Bronchial epithelial cell (primary cell): ENCODE results near the gene IGFBP1. TPM values are rescaled to one million over a fixed set of nuclear protein-coding genes. Genes with fewer than 3 reads are reported as not detected.
A peak's percentile ranks its signal among the peaks of the same experiment; 100 is the strongest.

Experiments used
- DNase-seq: peaks from one replicate; pipeline ENCODE4 v3.0.0-alpha.2; 2010; ENCODE audit warnings: low read depth
- FAIRE-seq: peaks from 2 replicates; lab custom pipeline; 2011; peaks lifted over from hg19 to GRCh38; lab: Jason Lieb, UNC
- H3K27me3 ChIP-seq: 2 replicates; pipeline ENCODE4 v1.5.1; 2011; ENCODE audit warnings: low read length; ENCODE audit not compliant: control insufficient read depth, insufficient read depth
- H3K36me3 ChIP-seq: 2 replicates; pipeline ENCODE4 v1.5.1; 2011; ENCODE audit warnings: low read length; ENCODE audit not compliant: control insufficient read depth, insufficient read depth
- H3K4me3 ChIP-seq: 2 replicates; pipeline ENCODE4 v1.5.1; 2011; ENCODE audit warnings: mild to moderate bottlenecking, low read depth, low read length, control low read depth
- total RNA-seq: library from RNA; depleted of rRNA; stranded (reverse); fragments of >200 nt; gene quantifications from 2 replicates; pipeline ENCODE4 v1.2.1, GENCODE V29; 2014
- TF ChIP-seq, protein P1 (sequence below): IDR thresholded peaks from 2 replicates; pipeline ENCODE4 v1.5.1; 2011; ENCODE audit warnings: mild to moderate bottlenecking, moderate library complexity, low read length, control low read depth, inconsistent platforms; ENCODE audit not compliant: insufficient read depth, severe bottlenecking

The IGFBP1 gene
- total RNA-seq, 1 donor from 2014 or later: under 0.01 TPM

DNA sequence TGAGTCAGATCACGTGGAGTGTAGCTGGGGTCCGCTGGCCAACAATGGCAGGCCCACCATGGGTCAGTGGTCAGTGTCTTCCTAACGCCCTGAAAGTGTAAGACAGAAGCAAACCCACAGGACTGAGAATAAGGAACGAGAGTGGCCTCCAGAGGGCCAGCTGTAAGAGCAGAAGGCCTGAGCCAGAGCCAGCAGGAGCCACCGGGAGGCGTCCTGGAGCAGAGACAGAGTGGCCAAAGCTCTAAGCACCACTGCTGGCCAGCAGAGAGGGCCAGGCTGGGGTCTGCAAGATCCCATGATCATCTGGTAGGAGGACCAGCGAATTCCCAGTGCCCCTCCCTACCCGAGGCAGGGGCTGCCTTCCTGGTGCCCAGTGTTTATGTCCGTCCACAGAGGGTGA, 24.6 kb upstream of the IGFBP1 start:
- H3K4me3 ChIP-seq: no peak overlapping the region
- DNase-seq (no peak), FAIRE-seq (no peak)
- TF ChIP-seq, protein P1, sequence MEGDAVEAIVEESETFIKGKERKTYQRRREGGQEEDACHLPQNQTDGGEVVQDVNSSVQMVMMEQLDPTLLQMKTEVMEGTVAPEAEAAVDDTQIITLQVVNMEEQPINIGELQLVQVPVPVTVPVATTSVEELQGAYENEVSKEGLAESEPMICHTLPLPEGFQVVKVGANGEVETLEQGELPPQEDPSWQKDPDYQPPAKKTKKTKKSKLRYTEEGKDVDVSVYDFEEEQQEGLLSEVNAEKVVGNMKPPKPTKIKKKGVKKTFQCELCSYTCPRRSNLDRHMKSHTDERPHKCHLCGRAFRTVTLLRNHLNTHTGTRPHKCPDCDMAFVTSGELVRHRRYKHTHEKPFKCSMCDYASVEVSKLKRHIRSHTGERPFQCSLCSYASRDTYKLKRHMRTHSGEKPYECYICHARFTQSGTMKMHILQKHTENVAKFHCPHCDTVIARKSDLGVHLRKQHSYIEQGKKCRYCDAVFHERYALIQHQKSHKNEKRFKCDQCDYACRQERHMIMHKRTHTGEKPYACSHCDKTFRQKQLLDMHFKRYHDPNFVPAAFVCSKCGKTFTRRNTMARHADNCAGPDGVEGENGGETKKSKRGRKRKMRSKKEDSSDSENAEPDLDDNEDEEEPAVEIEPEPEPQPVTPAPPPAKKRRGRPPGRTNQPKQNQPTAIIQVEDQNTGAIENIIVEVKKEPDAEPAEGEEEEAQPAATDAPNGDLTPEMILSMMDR: no peak
- H3K27me3 ChIP-seq: peaks cover 2% of the 10 kb centered on the region
- H3K36me3 ChIP-seq: no peaks in the 10 kb centered on the region

- H3K27me3 ChIP-seq: peaks cover 2% of the 10 kb centered on the region
- FAIRE-seq (no peak), DNase-seq (no peak)
- no peak overlapping the region for H3K4me3 ChIP-seq
- H3K36me3 ChIP-seq: no peaks in the 10 kb centered on the region
- TF ChIP-seq, protein P1: no peak
Observed at GRCh38 chr7:45865594-45866410, 22.5 kb upstream of the IGFBP1 start.

- Histone ChIP-seq H3K27me3 (peaks cover 2% of the 10 kb centered on the region), H3K4me3 (no peak overlapping the region), H3K36me3 (no peaks in the 10 kb centered on the region)
- FAIRE-seq: no peak
- no peak for DNase-seq
- TF ChIP-seq, protein P1: no peak
Observed at GRCh38 chr7:45867471-45867870, 20.8 kb upstream of the IGFBP1 start.

DNA sequence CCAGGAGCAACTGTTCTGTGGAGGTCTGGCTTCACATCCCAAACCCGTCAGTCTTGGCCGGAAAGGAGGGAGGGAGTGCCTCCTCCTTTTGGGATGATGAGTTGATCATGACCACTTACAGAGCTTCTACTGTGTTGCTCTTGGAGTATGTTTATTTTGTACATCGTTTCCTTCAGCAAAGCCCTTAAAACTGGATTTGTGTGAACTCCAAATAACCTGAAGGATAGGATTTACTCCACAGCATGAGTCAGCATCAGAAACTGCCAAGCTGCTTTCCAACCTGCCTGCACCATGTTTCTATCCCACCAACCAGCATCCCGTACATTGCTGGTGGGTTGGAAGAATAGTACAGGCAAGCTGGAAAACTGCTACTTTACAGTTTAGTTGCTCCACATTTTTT, 18.9 kb upstream of the IGFBP1 start:
- DNase-seq: peak; percentile 15
- peaks cover 2% of the 10 kb centered on the region for H3K27me3 ChIP-seq
- no peaks in the 10 kb centered on the region for H3K36me3 ChIP-seq
- FAIRE-seq: no peak
- TF ChIP-seq, protein P1: no peak
- no peak overlapping the region for H3K4me3 ChIP-seq

DNA sequence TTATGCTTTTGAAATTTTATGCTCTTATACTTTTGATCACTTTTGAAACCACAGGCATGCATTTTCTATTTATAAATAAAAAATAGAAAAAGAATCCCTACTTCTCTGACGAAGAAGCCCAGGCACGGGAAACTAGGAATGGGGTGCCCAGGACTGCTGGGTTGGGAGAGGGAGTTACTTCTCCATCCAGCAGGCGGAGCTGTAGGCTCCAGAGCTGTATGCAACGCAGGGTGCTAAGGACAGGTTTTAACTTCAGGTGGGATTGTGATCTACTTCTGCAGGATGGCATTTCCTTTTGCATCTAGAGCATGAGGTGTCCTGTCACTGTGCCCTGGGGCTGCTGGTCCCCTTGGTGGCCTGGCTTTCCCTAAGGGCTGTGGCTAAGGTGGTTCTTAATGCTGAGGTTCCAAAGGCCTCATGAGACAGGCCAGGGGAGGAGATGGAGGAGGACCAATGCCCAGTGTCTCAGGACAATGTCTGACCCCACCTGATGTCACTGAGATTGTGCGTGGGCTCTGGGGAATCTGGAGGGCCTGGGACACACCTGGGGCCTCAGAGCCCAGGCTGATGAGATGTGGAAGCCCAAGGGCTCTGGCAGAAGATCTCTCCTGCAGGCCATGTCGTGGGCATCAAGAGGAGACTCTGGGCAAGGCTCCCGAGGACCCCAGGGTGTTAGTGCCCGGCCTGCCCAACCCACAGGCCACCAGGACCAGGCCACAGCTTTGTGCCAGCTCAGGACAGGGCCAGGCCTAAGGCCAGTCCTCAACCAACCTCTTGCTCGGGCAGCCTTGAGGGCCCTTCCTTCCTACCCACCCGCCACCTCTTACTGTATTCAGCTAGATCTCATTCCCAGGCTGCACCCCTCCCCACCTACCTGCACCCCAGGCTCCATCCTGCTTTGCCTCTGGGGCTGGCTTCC, 15.9 kb upstream of the IGFBP1 start:
- DNase-seq: peak; percentile 15
- Histone ChIP-seq H3K27me3 (no peaks in the 10 kb centered on the region), H3K36me3 (no peaks in the 10 kb centered on the region), H3K4me3 (no peak overlapping the region)
- TF ChIP-seq, protein P1: peak; percentile 69
- no peak for FAIRE-seq
